Stimulated activated CD8-positive, alpha-beta memory T cell treated with anti-CD3 and anti-CD28 coated beads, Interleukin-12 subunit alpha, Interleukin-12 subunit beta, amount 100 ng/mL, for 1 hour (primary cell): ENCODE data around the gene SLC25A51.
A peak's percentile ranks its signal among the peaks of the same experiment; 100 is the strongest.
"Not testable (repeated sequence)": the region's sequence is repeated elsewhere in the genome, so short reads cannot be mapped to it uniquely, and the experiment has no call there.

Experiments
- DNase-seq: peaks from one replicate; pipeline ENCODE4 v3.0.0-alpha.2; 2020; ENCODE audit warnings: low read depth

The SLC25A51 gene

DNA sequence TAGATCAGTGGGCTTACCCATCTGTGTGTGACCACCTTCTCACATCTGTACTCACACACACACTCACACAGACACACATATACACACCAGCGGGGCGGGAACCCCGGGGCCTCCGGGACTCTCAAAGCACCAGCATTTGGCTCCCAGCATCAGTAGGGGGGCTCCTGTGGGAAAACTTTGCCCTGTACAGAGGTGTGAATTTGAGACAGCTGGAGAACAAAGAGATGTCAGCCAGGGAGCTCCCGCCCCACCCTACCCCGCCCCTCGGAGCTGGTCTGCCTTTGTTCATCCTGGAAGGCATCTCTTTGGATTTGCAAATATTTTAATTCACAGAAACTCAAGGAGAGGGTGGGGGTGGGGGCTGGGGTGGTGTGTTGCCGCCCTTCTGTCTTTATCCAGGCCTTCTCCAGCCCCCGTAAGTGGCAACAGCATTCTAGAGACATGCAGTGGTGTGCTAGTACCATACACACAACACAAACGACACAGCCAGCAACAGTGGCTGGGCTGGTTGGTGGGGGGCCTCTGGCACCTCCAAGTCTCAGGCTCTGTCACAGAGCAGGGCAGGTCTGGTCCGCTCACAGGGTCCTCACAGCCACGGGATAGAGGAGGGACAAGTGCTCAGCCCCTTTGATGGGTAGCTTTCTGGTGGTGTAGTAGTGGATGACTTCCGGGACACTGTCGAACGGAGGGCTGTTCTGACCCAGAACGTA lies 15.5 kb upstream of the SLC25A51 start:
- no peak for DNase-seq

DNA sequence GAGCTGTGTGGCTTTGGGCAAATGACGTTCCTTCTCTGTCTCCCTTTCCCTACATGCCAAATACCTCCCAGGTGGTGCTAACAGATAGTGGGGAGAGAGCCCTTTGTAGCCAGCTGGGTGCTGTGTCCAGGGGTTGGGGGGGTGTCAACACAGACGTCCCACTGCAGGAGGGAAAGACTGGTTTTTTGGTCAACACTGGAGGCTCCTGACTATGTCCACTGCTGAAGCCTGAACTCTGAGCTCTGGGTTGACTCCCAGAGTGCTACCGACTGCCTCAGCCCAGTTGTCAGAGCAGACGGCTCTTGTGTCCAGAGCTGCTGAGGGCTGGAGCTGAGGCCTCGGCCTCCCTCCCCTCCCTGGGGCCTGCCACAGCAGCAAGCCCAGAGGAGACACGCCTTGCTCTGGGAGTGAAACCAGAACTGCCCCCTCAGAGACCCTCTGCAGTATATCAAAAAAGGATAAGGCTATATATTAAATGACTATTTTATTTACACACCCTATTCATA lies 14.8 kb upstream of the SLC25A51 start:
- no peak for DNase-seq

DNA sequence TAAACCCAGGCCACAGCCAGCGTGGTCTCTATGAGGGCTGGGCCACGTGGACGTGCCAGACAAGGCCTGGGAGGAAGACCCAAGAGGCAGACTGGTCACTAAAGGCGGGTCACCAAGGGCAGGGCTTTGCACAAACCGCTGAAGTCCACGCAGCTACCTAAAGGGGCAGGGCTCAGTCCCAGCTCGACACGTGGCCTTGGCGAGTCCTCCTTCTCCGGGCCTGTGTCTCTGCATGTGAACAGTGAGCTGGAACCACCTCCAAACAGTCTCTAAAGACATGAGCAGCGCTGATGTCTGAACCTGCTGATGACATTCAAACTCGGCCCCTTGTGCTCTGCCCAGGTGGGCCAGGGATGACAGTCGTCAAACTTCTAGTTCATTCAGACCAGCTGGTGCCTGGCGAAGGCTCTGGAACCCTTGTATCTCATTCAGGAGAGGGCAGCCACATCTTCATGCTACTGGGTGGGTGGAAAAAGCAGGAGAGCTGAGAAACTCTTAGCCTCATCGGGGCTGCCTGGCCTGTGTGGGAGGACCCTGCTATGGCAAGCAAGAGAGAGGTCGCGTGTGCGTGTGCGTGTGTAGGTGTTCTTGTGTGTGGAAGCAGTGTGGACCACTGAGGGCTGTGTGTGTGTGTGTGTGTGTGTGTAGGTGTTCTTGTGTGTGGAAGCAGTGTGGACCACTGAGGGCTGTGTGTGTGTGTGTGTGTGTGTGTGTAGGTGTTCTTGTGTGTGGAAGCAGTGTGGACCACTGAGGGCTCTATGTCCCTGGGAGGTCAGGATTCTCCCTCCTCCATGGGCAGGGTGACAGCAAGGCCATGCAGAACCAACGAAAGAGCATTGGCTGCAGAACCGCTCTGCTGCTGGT lies 14.1 kb upstream of the SLC25A51 start:
- DNase-seq: no peak

DNA sequence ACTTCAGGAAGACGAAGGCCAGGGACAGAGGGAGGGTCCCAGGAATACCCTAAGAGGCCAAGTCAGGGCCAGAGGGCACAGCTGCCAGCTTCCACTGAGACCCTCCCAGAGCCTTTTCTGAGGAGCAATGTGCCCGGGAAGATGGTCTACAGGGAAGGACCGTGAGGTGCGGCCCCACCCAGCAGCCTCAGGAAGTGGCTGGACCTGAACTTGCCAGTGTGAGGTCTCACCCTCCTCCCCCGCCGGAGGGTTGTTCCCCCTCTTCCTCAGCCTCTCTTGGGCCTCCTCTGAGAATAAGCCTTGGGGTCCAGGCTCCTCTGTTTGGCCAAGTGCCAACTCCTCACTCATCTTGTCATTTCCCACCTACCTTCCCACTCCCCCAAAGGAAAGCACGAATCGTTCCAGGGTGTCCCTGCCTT lies 13.4 kb upstream of the SLC25A51 start:
- DNase-seq: no peak

DNA sequence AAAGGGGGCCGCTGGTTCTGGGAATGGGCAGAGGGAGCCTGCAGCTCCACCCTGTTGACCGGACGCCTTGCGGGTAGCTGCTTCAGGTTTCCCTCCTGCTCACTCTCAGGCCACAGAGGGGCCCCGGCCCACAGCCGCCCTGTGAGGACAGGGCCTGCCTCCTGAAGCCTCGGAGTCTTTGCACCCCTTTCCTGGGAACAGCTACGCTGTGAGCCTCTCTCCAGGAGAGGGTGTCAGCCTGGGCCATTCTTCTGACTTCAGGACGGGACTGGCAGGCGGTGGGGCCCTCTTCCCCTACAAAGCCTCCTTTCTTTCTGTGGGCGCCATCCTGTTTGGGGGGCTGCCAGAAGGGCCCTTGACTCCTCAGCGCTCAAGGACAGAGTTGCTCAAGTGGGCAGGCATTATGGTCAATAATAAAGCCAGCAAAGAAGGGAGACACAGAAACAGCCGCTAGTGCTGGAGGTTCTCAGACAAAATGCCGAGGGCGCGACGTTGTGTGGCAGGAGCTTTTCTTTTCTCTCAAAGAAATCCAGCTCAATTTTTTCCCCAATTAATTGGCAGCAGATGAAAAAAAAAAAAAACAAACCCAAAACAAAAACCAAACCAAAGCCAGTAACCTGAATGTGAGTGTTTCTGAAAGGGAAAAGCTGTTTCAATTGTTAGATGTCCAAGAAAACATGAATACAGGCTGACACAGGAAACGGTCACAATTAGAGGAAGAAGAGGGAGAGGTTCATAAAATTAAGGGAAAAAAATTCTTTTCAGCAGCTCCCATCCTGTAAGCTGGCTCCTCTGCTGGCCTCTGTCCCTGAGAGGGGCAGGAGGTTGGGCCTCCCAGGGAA lies 12.8 kb upstream of the SLC25A51 start:
- DNase-seq: no peak

DNA sequence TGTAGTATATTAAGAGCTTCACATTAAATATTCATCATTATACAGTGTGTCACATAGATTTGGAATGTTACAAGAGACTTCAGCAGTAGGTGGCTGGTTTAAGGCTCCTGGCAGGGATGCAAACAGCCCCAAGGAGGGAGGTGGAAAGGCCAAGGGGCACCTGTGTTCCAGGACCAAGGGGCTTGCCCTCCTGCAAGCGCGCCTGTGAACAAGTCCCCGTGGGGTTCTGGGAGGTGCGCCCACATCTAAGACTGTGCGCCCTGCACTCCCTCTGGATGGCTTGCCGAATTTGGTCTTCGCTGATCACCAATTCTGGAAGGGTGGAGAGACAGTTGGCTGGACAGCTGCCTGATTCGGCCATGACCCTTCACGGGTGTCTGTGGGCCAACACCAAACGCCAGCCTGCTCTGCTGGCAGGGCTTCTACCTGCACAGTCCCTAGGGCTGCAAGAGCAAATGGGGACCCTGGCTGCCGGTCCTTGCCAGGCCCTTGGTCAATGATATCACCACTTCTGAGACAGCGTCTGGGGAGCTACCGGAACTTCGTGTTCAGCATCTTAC lies 12.1 kb upstream of the SLC25A51 start:
- no peak for DNase-seq

DNA sequence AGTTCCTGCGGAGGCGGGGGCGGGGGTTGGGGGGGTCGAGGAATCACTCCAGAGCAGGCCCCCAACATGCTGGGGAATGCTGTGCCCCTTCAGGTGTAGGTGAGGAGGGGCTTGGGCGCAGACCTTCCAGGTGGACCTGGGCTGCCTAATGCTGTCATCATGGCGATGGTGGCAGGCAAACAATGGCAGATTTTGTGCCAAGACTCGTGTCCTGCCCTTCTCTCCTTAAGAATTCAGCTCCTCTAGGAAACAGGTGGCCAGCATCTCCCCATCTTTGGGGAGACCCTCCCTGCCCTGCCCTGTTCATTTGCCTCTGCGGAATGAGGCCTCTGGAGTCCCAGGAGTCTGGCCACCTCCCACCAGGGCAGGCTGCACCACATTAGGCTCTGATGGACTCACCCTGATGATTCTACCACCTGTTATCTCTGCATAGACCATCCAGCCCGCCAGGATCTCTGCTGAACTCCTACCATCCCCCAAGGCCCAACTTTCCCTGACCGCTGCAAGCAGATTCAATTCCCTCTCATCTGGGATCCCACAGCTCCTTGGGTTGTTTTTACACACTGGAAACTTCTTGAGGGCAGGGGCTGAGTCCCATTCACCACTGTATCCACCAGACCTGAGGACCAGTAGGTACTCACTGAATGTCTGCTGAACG lies 10.9 kb upstream of the SLC25A51 start:
- DNase-seq: no peak

DNA sequence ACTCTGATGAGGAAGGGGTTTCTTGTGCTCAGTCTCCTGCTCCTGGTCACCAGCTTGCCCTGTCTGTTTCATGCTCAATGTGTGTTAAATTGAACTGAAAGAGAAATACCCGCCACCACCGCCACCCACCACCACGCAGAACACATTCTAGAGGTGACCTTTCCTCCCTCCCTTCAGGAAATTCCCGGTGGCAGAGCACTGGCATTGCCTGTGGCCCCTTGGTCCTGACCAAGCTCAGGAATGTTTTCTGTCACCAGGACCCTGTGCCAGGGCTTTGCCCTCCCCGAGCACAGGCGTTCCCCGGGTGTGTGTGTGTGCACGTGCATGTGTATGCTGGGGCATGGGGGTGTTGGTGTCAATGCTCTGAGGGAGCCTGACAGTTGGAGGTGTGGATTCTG lies 10.2 kb upstream of the SLC25A51 start:
- DNase-seq: no peak

DNA sequence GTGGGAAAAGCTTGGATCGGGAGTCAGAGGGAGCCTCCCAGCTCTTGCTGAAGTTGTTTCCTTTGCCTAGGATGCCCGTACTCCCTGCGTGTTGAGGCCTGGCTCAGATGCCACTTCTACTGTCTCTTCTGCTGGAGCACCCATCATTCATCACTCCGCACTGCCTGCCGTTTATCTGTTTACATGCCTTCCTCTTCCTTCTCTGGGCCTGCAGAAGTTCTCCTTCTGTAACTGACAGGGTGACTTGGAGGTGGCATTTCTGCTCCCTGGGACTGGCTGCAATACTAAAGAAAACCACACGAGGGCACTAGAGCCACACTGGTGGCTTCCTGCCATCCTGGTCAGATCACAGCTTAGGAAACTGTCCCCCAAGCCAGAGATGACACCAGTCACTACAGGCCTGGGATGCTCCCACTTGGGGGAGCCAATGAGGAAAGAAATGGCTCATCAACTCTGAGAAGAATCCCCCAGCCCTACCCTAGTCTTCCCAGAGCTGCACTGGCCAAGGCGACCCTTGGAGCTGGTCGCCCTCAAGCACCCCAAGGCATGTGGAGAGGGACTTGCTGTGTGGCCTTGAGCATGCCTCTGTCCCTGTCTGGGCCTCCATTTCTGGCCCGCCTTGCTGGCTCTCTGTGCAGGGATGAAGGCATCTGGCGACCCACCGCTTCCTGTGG lies 9.7 kb upstream of the SLC25A51 start:
- peak; percentile 70 for DNase-seq

DNA sequence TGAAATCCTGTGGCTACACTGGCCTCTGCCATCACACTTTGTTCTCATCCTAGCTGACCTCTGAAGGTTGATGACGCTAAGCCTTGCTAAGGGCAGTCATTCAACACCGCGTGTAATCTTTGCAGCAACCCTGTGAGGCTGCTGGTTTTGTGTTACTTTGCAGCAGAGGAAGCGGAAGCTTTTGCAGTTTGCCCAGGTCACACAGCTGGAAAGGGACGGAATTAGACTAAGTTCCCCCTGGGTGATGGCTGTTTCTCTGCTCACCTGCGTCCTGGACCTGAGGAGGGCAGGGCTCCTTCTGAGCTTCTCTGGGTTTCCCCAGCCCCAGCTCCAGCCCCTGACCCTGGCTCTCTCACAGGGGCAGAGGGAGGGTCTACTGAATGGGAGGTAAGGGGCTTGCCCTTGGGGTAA lies 7.3 kb upstream of the SLC25A51 start:
- no peak for DNase-seq

DNA sequence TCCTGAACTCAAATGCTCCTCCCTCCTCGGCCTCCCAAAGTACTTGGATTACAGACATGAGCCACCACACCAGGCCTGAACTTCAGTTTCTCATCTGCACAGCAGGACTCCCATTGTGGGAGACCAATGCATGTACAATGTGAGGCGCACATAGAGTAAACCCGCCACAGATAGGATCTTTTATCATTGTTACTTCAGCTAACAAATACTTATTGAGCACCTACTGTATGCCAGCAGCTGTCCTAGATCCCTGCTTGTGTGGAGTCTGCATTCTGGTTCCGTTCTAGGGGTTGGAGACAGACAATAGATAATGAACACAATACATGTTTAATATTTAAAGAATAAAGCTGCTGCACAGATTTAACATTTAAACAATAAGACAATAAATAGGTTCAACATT lies 6.3 kb upstream of the SLC25A51 start:
- no peak for DNase-seq

DNA sequence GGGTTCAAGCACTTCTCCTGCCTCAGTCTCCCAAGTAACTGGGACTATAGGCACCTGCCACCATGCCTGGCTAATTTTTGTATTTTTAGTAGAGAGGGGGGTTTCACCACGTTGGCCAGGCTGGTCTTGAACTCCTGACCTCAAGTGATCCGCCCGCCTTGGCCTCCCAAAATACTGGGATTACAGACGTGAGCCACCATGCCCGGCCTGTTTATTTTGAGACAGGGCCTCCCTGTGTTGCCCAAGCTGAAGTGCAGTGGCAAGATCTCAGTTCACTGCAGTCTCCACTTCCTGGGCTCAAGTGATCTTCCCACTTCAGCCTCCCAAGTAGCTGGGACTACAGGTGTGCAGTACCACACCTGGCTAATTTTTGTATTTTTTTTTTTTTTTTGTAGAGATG lies 5.9 kb upstream of the SLC25A51 start:
- DNase-seq: not testable (repeated sequence)

DNA sequence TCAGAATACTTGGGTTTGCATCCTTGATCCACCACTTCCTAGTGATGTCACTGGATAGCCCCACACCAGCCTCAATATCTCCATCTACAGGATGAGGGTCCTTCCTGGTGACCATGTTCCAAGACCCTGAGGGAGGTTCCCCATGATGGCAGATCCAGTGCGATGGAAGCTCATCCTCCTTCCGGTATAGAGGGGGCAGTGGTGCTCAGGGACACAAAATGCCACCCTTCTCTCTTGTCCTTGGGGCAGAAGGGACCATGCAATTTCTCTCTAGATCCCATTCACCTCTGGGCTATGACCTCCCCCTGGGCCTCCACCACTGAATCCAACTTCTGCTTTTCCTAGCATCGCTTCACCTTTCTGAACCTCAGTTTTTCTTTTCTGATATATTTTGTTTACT lies 5.4 kb upstream of the SLC25A51 start:
- no peak for DNase-seq

DNA sequence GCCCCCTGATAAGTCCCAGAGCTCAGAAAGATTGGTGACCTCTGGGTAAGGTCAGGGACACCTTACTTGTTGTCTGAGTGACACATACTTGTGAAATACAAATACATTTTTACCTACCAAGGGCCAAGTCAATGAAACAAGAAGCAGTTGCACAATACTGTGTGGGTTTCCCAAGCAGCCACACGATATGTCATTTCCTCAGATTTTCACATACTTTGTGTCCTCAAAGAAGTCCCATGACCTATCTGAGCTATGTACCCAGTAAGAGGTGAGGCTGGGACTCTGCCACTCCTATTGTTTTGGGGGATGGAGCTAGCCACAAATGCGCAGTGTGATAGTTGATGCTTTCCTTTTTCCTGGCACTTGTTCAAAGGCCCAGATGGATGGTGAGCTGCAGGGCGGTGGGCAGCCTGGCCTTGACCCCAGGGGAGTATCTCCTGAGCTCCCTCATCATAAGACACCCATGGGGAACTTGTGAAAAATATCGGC lies 4.8 kb upstream of the SLC25A51 start:
- no peak for DNase-seq

DNA sequence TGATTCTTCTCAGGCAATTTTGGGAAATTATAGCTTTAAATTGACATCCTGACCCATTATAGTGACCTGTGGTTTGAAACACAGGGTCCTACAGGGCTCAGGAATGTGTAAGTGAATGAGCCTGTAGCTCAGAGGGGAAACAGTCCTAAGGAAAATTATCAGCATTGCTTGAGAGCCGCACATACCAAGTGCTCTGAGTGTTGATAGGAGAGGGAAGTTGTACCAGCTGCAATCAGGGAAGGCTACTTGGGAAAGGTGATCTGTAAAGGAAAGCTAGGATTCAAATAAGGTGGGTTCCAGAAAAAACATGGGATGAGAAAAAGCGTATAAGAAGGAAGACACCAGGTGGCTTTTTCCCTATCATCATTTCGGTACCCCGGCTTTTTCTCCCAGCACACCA lies 4.4 kb upstream of the SLC25A51 start:
- no peak for DNase-seq

DNA sequence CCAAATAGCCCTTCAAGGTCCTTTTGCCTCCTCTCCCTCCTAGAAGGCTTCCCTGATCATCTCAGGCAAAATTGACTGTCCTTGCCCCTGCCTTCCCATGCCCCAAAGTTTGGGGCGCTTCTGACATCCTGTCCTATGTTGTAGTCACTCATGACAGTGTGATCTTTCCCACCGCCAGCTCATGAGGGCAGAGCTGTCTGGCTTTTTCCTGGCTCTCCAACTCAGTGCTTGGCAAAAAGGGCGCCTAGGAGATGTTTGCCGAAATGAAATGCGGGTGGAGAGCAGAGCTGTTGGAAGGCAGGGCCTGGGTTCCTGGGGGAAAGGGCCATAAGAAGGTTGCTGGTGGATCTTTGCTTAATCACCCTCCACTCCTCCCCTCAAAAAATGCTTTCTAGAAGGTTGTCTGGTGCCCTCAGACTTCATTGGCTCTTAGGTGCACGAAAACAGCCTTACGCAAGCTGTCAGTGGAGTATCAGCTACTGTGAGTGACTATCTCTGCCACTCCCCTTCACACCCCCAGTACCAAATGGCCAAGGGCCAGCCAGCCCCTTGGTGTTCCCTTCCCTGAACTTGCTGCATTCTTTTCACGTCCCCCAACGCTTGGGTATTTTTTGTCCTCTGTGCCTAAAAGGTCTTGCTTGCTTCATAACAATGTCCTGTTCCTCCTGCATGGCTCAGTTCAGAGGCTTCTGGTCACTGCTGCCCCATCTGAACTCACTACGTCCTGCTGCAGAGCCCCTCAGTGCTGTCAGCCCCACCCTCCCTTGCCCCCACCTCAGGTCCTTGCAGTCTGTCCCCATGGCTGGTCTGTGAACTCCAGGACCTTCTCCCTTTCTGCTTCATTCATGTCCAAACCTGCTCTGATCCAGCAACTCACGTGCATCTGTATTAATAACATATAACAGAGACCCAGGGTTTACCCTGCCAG lies 2.6 kb upstream of the SLC25A51 start:
- DNase-seq: no peak

DNA sequence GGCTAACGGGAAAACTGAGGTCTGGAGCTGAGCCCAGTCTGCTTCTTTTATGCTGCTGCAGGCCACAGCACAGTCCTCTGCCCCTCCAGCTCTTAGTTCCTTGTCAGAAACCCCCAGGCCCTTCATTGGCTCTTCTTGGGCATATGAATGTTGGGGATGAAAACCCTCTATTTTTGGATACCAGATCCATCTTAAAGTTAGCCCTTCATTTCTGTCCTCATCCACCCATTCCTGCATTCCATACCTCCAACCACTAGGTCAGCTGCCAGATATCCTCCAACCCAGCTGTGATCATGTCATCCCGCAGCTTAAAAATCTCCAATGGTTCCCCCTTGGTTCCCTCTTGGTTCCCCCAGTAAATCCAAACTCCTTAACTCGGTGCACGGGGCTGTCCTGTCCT lies 1.8 kb upstream of the SLC25A51 start:
- no peak for DNase-seq

DNA sequence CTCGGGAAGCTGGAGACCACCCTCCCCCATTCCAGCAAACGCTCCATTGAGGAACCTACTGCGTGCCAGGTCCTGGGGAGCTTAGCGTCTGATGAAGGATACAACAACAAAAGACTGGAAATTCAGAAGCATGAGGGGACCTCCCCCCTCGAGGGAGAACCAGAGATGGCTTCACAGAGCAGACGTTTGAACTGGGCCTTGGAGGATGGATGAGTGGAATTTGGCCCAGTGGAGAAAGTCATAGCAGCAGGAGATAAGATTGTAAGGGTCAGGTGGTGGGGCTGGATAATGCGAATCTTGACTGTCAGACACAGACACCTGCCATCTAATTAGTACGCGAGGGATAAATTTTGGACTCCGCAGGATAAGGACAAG lies 1.2 kb upstream of the SLC25A51 start:
- no peak for DNase-seq

DNA sequence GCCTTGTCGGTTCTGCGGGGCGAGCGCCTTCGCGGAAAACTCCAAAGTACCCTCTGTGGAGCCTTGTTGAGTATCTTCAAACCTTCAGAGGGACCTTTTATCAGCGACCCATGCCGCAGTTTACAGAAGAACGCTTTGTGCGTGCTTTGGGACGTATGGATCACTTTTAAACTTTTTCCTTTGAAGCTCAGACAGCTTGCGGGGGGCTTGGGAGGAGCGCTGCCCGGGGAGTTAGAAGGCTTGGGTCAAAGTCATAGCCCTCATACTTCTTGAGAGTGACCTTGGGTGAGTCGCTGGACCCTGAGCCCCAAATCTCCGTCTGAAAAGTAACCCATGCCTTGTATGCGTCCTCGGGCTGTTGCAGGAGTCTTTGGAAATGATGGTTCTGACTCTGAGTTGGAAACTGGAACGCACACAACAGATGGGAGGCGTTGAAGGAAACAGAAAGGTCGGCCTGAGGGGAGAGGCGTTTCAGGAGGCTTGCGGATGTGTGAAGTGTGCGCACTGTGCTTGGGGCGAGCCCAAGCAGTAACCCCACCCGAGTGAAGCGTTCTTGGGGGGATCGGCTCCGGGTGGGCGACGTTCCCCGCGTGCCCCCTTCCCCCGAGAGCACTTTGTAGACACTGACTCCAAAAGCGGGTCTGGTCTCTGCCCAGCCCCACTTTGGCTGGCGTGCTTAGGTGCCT lies 661 bp upstream of the SLC25A51 start:
- DNase-seq: no peak
